Stimulated activated CD4-positive, alpha-beta T cell treated with anti-CD3 and anti-CD28 coated beads, TNF-alpha, amount 100 ng/mL, for 4 hours (primary cell): ENCODE results near the gene TNP1.

ENCODE experiments used
- DNase-seq, 3 experiments: peaks; one replicate each; pipeline ENCODE4 v3.0.0-alpha.2; 2020; ENCODE audit warnings: low read depth in 3 of 3

Gene TNP1

DNA sequence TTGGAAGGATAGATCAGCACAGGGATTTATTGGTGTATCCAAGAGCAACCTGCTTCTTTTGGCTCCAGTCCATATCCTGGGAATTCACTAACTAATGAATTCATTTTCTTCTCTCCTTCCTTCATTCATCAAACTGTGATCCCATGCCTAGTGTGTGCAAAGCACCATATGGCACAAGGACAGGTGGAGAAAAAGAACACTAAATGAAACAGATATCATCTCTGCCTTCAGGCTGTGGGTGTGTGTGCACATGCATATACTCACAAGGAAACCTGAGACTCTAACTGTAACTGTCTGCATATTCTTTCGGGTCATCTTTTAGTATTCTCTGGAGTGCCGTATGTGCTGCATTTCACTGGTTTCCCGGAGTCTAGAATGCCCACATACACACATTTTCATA lies 20.2 kb downstream of the TNP1 start:
- DNase-seq = no peak

DNA sequence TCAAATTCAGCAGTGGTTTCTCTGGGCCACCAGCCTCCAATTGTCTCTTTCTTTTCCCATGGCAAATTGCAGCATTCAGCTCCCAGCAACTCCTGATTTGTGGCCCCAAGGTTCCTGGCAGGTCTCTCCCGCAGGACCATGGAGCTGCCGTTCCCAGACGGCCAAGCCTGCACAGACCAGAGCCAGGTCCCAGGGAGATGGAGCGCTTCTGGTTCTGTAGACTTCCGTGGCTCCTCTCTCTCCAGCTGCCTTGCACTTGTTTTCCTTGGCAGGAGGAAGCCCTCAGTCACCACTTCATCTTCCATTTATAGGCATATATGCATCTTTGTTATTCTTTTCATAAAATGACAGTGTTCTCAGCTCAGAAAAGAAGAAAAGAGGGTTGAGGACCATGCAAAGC lies 21.7 kb downstream of the TNP1 start:
- no peak for DNase-seq

DNA sequence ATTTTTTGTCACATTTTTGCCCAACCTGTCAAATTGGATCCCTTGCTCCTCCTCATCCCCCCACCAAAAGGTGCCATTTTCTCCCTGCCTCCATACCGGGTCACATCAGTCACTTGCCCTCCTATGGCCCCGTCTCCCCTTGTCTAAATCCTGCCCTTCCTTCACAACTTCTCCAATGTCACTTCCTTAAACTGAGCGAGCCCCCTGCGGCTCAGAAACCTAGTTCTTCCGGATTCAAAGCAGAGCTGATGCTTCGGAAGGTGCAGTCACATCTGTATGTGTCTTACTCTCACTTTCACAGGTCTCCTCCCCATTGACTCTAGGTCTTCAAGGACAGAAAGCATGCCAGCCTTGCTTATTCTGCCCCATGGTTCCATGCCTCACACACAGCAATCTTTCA lies 22.1 kb downstream of the TNP1 start:
- no peak for DNase-seq

DNA sequence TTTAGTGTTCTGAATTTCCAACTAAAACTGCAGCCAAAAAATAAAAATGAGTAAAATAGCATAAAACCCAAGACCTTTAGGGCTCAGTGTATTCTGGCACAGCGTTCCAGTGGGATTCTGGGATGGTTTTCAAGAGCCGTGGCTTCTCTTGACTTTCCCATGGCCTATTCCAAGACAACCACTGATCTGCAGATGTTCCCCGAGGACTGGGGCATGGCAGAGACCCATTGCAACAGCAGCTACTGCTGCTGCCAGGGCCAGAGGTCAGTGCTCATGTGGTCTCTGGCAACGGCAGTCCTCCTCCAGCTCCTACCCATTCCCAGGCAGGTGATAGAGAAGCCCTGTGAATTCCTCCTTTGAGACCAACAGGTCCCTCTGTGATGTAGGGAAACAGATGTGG lies 26.8 kb downstream of the TNP1 start:
- DNase-seq = no peak

DNA sequence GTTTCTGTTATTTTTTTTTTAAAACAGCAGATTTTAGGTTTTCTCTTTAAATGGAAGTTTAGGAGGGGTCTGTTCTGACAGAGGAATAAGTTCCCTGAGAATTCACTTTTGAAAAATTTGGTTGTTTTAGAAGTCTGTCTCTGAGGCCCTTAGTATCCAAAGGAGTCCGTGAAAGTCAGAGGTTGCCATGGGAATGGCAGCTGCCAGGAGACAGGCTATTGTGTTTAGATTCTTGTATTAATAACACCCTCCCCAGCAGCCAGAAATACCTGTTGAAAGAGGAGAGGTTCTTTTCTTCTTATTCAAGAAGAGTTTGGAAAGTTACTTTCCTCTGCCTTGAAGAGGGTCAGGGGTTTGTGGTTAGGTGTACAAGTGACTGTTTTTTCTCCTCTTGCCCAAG lies 29.5 kb downstream of the TNP1 start:
- no peak for DNase-seq

DNA sequence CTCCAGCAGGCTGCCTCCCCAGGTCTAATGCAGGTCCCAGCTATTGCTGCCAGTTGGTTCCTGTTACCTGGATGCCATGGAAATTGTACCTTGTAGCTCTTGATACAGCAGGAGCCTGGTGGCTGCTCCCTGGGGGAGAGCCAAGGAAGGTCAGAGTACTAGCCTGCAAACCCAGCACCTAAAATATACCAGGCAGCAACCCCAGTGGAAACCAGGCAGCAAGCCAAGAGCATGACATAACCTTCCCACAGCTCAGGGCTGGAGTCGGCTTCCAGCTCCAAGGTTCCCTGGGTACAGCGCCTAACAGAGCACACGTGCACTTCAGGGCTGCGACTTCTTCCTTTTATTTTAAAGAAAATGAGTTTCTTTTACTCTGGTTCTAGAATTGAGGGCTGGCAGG lies 30.3 kb downstream of the TNP1 start:
- no peak for DNase-seq

DNA sequence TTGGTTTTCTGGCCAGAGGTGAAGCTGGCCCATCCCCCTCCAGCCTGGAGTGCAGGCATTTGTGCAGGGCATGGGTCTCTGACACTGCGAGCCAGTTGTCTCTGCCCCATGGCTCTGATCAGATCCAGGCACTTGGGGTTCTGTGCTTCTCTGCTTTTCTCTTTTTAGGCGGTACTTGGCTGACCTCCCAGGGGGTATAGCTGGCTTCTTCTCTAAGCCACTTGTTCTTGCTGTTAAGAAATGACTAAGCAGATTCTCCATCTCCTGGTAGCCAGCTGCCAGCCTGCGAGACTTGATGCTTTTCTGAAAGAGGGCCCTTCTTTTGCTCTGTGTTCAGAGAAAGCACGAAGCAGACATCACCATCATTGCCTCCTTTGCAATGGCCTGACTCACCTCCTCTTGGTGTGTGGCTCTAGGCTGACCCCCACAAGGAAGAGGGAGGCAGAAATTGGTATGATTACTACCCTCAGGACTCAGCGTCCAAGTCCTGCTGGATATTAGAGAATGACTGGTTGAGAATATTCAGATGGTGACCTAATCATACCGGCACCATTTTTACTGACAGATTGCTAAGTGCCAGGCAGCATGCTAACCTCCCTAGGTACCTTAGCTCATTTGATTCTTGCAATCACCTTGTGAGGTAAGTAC lies 32.7 kb downstream of the TNP1 start:
- no peak for DNase-seq

DNA sequence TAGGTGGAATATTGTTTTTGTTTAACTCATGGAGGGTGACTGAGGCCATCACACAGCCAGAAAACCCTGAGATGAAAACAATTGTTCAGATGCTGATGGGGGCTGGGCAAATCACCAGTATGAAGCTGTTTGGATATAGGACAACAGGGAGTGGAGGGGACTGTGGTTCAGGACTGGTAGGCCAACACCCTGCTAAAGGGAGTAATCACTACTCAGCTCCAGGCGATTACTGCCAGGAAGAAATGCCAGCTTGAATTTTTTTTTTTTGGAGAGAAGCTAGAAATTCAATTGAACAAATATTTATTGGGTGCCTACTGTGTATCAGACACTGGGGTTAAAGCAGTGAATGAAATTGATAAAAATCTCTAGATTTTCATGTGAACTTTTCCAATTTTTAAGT lies 37.4 kb downstream of the TNP1 start:
- DNase-seq = no peak

DNA sequence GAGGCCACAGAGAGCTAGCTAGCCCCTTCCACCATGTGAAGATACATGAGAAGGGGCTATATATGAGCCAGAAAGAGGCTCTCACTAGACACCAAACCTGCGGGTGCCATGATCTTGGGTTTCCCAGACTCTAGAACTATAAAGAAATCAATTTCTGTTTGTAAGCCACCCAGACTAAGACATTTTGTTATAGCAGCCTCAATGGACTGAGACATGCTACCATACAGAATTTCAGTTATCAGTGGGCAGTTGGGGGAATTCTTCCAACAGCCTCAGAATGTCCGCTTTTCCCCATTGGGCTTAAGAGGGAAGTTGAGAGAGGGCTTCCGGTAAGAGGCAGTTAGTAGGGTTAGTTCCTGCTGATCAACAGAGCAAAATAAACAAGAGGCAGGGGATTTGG lies 39.2 kb downstream of the TNP1 start:
- DNase-seq = no peak

DNA sequence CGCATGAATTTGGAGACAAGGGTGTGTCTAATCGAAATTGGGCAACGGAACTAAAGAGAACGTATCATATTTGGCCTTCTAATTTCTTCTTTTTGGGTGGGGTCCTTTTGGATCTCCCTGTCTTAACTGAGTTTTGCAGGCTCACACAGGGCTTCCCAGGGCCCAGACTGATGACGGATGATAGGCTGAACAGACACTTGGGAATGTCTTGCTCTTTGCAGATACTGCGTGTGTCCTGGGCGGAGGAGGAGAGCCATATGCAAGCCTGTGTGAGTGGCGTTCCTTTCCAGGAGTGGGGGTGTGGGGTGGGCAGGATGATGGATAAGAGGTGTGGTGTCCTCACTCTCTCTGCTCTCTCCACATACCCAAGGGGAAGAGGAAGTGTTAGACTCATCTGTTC lies 40.1 kb downstream of the TNP1 start:
- DNase-seq = no peak

DNA sequence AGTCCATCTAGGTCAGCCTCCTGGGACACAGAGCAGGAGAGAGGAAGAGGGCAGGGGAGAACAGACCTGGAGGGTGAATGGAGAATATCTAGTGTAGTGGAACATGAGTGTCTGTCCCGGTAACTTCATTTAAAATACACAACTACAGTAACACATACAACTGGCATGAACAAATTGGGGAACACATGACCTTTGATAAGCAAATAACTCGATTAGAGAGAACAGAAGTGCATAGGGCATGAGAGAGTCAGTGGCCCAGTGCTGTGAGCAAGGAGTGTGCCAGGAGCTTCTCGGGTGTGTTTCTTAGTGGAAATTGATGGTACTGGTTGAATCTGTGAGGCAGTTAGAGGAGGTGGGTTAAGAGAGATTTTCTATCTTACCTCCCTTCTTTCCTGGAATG lies 40.8 kb downstream of the TNP1 start:
- DNase-seq = no peak

DNA sequence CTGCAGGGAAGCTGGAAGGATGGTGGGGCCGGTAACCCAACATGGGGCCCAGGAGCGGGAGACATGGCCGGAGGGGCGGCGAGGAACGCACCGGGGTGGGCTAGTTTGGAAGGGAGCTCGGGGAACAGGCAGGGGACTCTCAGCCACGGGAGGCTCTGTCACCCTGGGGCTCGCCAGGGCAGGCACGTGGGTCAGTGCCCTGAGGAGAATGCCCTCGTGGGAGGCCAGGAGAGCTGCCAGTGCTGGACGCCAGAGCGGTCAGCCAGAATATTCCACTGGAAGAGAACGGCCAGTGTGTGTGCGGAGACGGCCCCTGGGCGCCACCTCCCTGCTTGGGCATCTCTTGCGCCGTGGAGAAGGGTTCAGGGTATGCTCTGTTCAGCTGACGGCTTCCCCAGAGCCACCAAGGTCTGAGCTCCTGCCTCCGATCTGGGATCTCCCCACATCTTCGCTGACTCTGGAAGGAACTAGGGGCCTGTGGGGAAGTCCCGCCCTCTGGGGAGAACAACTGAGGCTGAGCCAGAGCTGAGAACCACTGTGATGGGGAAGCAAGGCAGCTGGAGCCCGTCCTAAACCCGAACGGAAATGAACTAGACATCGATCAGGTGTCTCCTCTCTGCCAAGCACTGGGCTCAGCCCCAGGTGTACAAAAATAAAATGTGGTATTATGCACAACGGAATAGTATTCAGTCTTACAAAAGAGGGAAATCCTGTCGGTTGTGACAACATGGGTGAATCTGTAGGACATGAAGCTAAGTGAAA lies 49.3 kb downstream of the TNP1 start:
- no peak for DNase-seq
